ENCODE measurements around the gene RCC2.

RCC2 gene

GRCh38 chr1:17372955-17373354, 66.5 kb downstream of the RCC2 start:
- H3K4me3 ChIP-seq (ENCODE audit: low read depth, low read length): no peak overlapping the region
- TF ChIP-seq CTCF (IDR thresholded peaks at IDR 0.05; ENCODE audit: insufficient read depth, low read depth, low read length, missing control alignments): no peak
- no peak for DNase-seq (ENCODE audit: low read depth)

GRCh38 chr1:17371896-17372295, 67.6 kb downstream of the RCC2 start, which contains the start of gene PADI6:
Gene PADI6, plus strand, starts transcription at chr1:17372196. Its CDS starts 50 bp downstream, at chr1:17372246.
- no peak within 1 kb of the TSS for H3K4me3 ChIP-seq (ENCODE audit: low read depth, low read length)
- no peak for DNase-seq (ENCODE audit: low read depth)
- no peak for TF ChIP-seq CTCF (IDR thresholded peaks at IDR 0.05; ENCODE audit: insufficient read depth, low read depth, low read length, missing control alignments)

- H3K4me3 ChIP-seq (ENCODE audit: low read depth, low read length): no peak overlapping the region
- DNase-seq (ENCODE audit: low read depth): peak; percentile 16
- TF ChIP-seq CTCF (IDR thresholded peaks at IDR 0.05; ENCODE audit: insufficient read depth, low read depth, low read length, missing control alignments): peak; percentile 18
Measured at GRCh38 chr1:17370618-17371017, 68.9 kb downstream of the RCC2 start.

GRCh38 chr1:17369466-17369865, 70.0 kb downstream of the RCC2 start:
- H3K4me3 ChIP-seq (ENCODE audit: low read depth, low read length): no peak overlapping the region
- DNase-seq (ENCODE audit: low read depth): no peak
- no peak for TF ChIP-seq CTCF (IDR thresholded peaks at IDR 0.05; ENCODE audit: insufficient read depth, low read depth, low read length, missing control alignments)

GRCh38 chr1:17365293-17365692, 74.2 kb downstream of the RCC2 start:
- no peak for TF ChIP-seq CTCF (IDR thresholded peaks at IDR 0.05; ENCODE audit: insufficient read depth, low read depth, low read length, missing control alignments)
- no peak for DNase-seq (ENCODE audit: low read depth)
- no peak overlapping the region for H3K4me3 ChIP-seq (ENCODE audit: low read depth, low read length)

- no peak overlapping the region for H3K4me3 ChIP-seq (ENCODE audit: low read depth, low read length)
- no peak for DNase-seq (ENCODE audit: low read depth)
- TF ChIP-seq CTCF (IDR thresholded peaks at IDR 0.05; ENCODE audit: insufficient read depth, low read depth, low read length, missing control alignments): no peak
Measured at GRCh38 chr1:17363771-17364170, 75.7 kb downstream of the RCC2 start.

GRCh38 chr1:17363351-17363750, 76.1 kb downstream of the RCC2 start:
- no peak overlapping the region for H3K4me3 ChIP-seq (ENCODE audit: low read depth, low read length)
- DNase-seq (ENCODE audit: low read depth): no peak
- no peak for TF ChIP-seq CTCF (IDR thresholded peaks at IDR 0.05; ENCODE audit: insufficient read depth, low read depth, low read length, missing control alignments)
